ENCODE measurements around the gene COL20A1.

The COL20A1 gene

DNA sequence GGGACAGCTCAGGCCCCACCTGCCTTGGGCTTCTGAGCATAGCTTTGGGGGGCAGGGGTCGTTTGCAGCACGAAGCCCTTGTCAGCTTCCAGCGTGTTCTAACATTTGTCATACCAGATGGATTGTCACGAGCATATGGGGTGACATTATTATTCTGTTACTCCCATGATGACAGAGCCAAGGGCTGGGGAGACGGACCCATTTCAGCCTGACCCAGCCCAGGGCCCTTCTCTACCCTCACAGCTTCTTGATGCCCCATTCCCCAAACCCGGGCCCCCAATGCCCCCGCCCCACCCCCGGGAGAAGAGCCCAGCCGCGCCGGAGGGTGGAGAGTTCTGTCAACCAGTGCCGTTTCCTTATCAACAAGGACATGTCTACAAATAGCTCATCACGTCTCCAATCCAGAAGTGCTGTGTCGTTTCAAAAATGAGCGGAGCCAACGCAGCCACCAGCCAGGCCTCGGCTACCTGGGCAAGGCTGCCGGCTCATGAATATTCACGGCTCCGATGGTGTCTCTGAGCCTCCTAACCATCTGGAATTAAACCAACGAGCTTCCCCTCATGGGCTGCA is 77.7 kb downstream of the COL20A1 start:
- TF ChIP-seq, protein P1, sequence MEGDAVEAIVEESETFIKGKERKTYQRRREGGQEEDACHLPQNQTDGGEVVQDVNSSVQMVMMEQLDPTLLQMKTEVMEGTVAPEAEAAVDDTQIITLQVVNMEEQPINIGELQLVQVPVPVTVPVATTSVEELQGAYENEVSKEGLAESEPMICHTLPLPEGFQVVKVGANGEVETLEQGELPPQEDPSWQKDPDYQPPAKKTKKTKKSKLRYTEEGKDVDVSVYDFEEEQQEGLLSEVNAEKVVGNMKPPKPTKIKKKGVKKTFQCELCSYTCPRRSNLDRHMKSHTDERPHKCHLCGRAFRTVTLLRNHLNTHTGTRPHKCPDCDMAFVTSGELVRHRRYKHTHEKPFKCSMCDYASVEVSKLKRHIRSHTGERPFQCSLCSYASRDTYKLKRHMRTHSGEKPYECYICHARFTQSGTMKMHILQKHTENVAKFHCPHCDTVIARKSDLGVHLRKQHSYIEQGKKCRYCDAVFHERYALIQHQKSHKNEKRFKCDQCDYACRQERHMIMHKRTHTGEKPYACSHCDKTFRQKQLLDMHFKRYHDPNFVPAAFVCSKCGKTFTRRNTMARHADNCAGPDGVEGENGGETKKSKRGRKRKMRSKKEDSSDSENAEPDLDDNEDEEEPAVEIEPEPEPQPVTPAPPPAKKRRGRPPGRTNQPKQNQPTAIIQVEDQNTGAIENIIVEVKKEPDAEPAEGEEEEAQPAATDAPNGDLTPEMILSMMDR (IDR thresholded peaks at IDR 0.05; ENCODE audit: control insufficient read depth, extremely low read depth, insufficient read depth), result no peak
- DNase-seq (ENCODE audit: low read depth), result no peak
- no peak overlapping the region for H3K4me3 ChIP-seq (ENCODE audit: low read depth, low read length)

DNA sequence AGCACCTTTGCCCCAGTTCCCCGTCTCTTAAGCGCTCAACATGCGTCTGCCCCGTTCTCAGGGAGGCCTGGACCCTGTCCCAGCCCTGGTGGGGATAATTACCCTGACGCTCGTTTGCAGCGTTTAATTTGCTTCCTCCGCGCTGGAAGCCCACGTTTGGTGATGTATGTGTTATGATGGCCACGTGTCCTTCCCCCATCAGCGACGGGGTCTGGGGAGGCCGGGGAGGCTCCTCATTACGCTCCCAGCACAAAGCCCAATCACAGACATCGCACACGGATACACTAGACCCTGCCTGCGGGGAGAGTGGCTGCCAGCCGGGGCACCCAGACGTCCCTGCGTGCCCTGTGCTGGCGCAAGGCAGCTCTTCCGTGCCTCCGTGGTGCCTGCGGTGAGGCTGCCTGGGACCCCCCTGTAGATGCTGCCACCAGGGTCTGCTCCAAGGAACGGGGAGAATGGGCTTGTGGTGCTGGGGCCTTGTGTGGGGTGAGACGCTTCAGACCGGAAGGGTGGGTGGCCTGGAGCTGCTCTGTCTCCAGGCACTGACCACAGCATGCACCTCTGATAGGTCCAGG is 78.4 kb downstream of the COL20A1 start:
- H3K4me3 ChIP-seq (ENCODE audit: low read depth, low read length), result no peak overlapping the region
- no peak for DNase-seq (ENCODE audit: low read depth)
- TF ChIP-seq, protein P1 (IDR thresholded peaks at IDR 0.05; ENCODE audit: control insufficient read depth, extremely low read depth, insufficient read depth), result no peak

- TF ChIP-seq, protein P1 (IDR thresholded peaks at IDR 0.05; ENCODE audit: control insufficient read depth, extremely low read depth, insufficient read depth), result no peak
- no peak for DNase-seq (ENCODE audit: low read depth)
- no peak overlapping the region for H3K4me3 ChIP-seq (ENCODE audit: low read depth, low read length)
Measured at GRCh38 chr20:63372971-63373885, 80.2 kb downstream of the COL20A1 start.

GRCh38 chr20:63373996-63374395 is 81.0 kb downstream of the COL20A1 start:
- TF ChIP-seq, protein P1 (IDR thresholded peaks at IDR 0.05; ENCODE audit: control insufficient read depth, extremely low read depth, insufficient read depth), result no peak
- no peak overlapping the region for H3K4me3 ChIP-seq (ENCODE audit: low read depth, low read length)
- no peak for DNase-seq (ENCODE audit: low read depth)

GRCh38 chr20:63374504-63374903 is 81.5 kb downstream of the COL20A1 start:
- H3K4me3 ChIP-seq (ENCODE audit: low read depth, low read length), result no peak overlapping the region
- TF ChIP-seq, protein P1 (IDR thresholded peaks at IDR 0.05; ENCODE audit: control insufficient read depth, extremely low read depth, insufficient read depth), result no peak
- no peak for DNase-seq (ENCODE audit: low read depth)

DNA sequence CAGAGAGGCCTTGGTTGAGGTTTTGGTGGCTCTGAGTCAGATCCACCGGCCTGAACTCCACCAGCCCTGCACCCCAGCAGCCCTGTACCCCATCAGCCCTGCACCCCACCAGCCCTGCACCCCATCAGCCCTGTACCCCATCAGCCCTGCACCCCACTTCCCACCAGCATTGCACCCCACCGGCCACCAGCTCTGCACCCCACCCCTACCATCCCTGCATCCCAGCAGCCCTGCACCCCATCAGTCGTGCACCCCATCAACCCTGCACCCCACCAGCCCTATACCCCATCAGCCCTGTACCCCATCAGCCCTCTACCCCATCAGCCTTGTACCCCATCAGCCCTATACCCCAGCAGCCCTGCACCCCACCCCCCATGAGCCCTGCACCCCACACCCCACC is 82.5 kb downstream of the COL20A1 start:
- H3K4me3 ChIP-seq (ENCODE audit: low read depth, low read length), result no peak overlapping the region
- no peak for DNase-seq (ENCODE audit: low read depth)
- TF ChIP-seq, protein P1 (IDR thresholded peaks at IDR 0.05; ENCODE audit: control insufficient read depth, extremely low read depth, insufficient read depth), result no peak
